GM23338 (cell line): ENCODE results near the gene SRPK2. TPM values are rescaled to one million over a fixed set of nuclear protein-coding genes. Genes with fewer than 3 reads are reported as not detected.

ENCODE experiments used
- ATAC-seq: fragments of 200-7000 bp; cut with Tn5 transposase; 3 replicates; pipeline ENCODE4 v1.9.1; 2020
- DNase-seq: peaks from one replicate; pipeline ENCODE4 v3.0.0-alpha.2; 2015; ENCODE audit warnings: low spot score
- H2AFZ ChIP-seq: fragments of 200-600 bp; sonication (generic); 2 replicates; pipeline ENCODE4 v1.8.0; 2016; ENCODE audit warnings: antibody characterized with exemption, mild to moderate bottlenecking, moderate library complexity
- H3F3A ChIP-seq: fragments of 200-600 bp; sonication (generic); replicated peaks from 2 replicates; pipeline ENCODE4 v1.8.0; 2017; ENCODE audit warnings: antibody characterized with exemption, mixed run types, low read depth
- H3K27ac ChIP-seq: fragments of 200-600 bp; sonication (generic); 2 replicates; pipeline ENCODE4 v1.6.1; 2016; ENCODE audit warnings: low read depth
- H3K27me3 ChIP-seq: fragments of 200-600 bp; sonication (generic); 2 replicates; pipeline ENCODE4 v1.8.0; 2016; ENCODE audit warnings: mild to moderate bottlenecking, mixed run types, moderate library complexity; ENCODE audit not compliant: insufficient read depth
- H3K36me3 ChIP-seq: fragments of 200-600 bp; sonication (generic); 2 replicates; pipeline ENCODE4 v1.8.0; 2016; ENCODE audit warnings: mild to moderate bottlenecking; ENCODE audit not compliant: insufficient read depth
- H3K4me1 ChIP-seq: fragments of 200-600 bp; sonication (generic); 2 replicates; pipeline ENCODE4 v1.8.0; 2016; ENCODE audit warnings: mild to moderate bottlenecking, moderate library complexity; ENCODE audit not compliant: insufficient read depth
- H3K4me2 ChIP-seq: fragments of 200-600 bp; sonication (generic); 2 replicates; pipeline ENCODE4 v1.7.1; 2017; ENCODE audit warnings: mixed run types
- H3K4me3 ChIP-seq: fragments of 200-600 bp; sonication (generic); 2 replicates; pipeline ENCODE4 v1.6.1; 2016; ENCODE audit warnings: mixed run types
- H3K79me2 ChIP-seq: fragments of 200-600 bp; sonication (generic); replicated peaks from 2 replicates; pipeline ENCODE4 v1.8.0; 2017; ENCODE audit warnings: mild to moderate bottlenecking; ENCODE audit not compliant: insufficient read depth
- H3K9me2 ChIP-seq: fragments of 200-600 bp; sonication (generic); 2 replicates; pipeline ENCODE4 v1.8.0; 2017; ENCODE audit not compliant: insufficient read depth
- H4K20me1 ChIP-seq: fragments of 200-600 bp; sonication (generic); replicated peaks from 2 replicates; pipeline ENCODE4 v1.8.0; 2017; ENCODE audit warnings: mild to moderate bottlenecking; ENCODE audit not compliant: insufficient read depth
- H3K27ac Mint-ChIP-seq: 2 replicates; pipeline ENCODE4 v1.8.0; 2020; ENCODE audit warnings: inconsistent platforms, mild to moderate bottlenecking, moderate library complexity, mixed read lengths
- H3K27me3 Mint-ChIP-seq: 3 replicates; pipeline ENCODE4 v1.8.0; 2022; ENCODE audit warnings: low read depth, mild to moderate bottlenecking, moderate library complexity, mixed read lengths, inconsistent platforms; ENCODE audit not compliant: insufficient read depth, poor library complexity
- H3K36me3 Mint-ChIP-seq: 3 replicates; pipeline ENCODE4 v1.8.0; 2021; ENCODE audit warnings: low read depth, mild to moderate bottlenecking, inconsistent platforms, moderate library complexity, mixed read lengths
- H3K4me1 Mint-ChIP-seq: 3 replicates; pipeline ENCODE4 v1.8.0; 2020; ENCODE audit warnings: mild to moderate bottlenecking, inconsistent platforms, mixed read lengths
- H3K4me3 Mint-ChIP-seq: 3 replicates; pipeline ENCODE4 v1.8.0; 2021; ENCODE audit warnings: moderate library complexity, mild to moderate bottlenecking, inconsistent platforms, mixed read lengths
- H3K9me3 Mint-ChIP-seq: 3 replicates; pipeline ENCODE4 v1.8.0; 2020; ENCODE audit warnings: moderate library complexity, mild to moderate bottlenecking, inconsistent platforms, mixed read lengths
- CREB1 ChIP-seq: fragments of 250-450 bp; sonication (Bioruptor Pico); IDR thresholded peaks from 2 replicates; pipeline ENCODE4 v1.5.0; 2020; ENCODE audit warnings: low read depth, mild to moderate bottlenecking, moderate library complexity
- EZH2 ChIP-seq: fragments of 200-600 bp; sonication (generic); IDR thresholded peaks from one replicate; pipeline ENCODE4 v1.8.0; 2017; ENCODE audit warnings: antibody characterized with exemption, mild to moderate bottlenecking, low read depth; ENCODE audit not compliant: unreplicated experiment
- EZH2phosphoT487 ChIP-seq: fragments of 200-600 bp; sonication (generic); IDR thresholded peaks from one replicate; pipeline ENCODE4 v1.8.1; 2018; ENCODE audit warnings: antibody characterized with exemption; ENCODE audit not compliant: unreplicated experiment
- JUNB ChIP-seq: IDR thresholded peaks from one replicate; pipeline ENCODE4 v1.6.1; 2016; ENCODE audit warnings: antibody characterized with exemption; ENCODE audit not compliant: unreplicated experiment
- NANOG ChIP-seq: IDR thresholded peaks from 2 replicates; pipeline ENCODE4 v1.6.1; 2016; ENCODE audit warnings: antibody characterized with exemption, borderline replicate concordance
- POLR2AphosphoS5 ChIP-seq: IDR thresholded peaks from 2 replicates; pipeline ENCODE4 v1.6.1; 2016; ENCODE audit warnings: antibody characterized with exemption, low read depth
- REST ChIP-seq: IDR thresholded peaks from one replicate; pipeline ENCODE4 v1.6.1; 2018; ENCODE audit warnings: antibody characterized with exemption; ENCODE audit not compliant: unreplicated experiment
- STAT1 ChIP-seq: IDR thresholded peaks from one replicate; pipeline ENCODE4 v1.6.1; 2016; ENCODE audit warnings: antibody characterized with exemption; ENCODE audit not compliant: unreplicated experiment
- ZNF114 ChIP-seq: fragments of 250-450 bp; sonication (Bioruptor Pico); IDR thresholded peaks from 2 replicates; pipeline ENCODE4 v1.5.0; 2020; ENCODE audit warnings: mild to moderate bottlenecking, moderate library complexity
- ZNF331 ChIP-seq: fragments of 250-450 bp; sonication (Bioruptor Pico); IDR thresholded peaks from 2 replicates; pipeline ENCODE4 v1.5.0; 2020; ENCODE audit warnings: low read depth, mild to moderate bottlenecking, moderate library complexity
- ZNF462 ChIP-seq: fragments of 250-450 bp; sonication (Bioruptor Pico); IDR thresholded peaks from 2 replicates; pipeline ENCODE4 v1.5.0; 2020; ENCODE audit warnings: mild to moderate bottlenecking, moderate library complexity
- polyA plus RNA-seq: library from polyadenylated mRNA; unstranded; fragments of >200 nt; fragmentation: Nextera tagmentation; extraction: Ambion mirVana; gene quantifications from 2 replicates; pipeline ENCODE4 v1.2.1, GENCODE V29; 2016
- total RNA-seq: library from RNA; depleted of rRNA; stranded (reverse); fragments of >200 nt; shearing (Covaris generic); gene quantifications from 2 replicates; pipeline ENCODE4 v1.2.3, GENCODE V29; 2014

SRPK2 gene
- total and polyA plus RNA-seq, 2 experiments from 2014 or later = 66.3 to 91.5 TPM

DNA sequence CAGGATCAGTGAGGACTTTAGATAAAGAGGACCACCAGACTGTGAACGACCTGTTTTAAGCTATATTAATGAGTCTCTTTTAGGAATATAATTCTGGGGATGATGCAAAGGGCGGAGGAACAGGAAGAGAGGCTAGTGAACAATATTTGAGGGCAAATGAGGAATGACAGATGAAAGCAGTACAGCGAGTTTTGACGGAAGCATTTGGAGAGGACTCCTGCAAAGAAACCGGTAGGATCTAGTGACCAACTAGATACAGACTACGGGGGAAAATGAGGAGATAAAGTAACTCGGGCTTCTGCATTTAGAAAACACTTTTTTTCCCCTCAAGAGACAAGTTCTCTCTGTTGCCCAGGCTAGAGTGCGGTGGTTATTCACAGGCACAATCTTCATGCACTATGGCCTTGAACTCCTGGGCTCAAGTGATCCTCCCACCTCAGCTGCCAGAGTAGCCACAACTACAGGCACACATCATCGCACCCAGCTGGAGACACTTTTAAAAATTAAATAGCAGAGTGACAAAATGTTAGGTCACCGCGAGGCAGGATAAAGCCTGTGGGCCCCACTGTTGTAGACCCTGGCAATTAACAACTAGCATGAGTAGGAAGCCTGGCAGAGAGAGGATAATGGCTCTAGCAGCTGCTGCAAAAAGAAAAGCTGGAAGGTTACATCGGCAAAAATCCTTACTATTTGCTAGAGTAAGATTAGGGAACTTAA lies 143.2 kb downstream of the SRPK2 start:
- H3K4me1 ChIP-seq = peaks cover 34% of the 10 kb centered on the region
- no peak overlapping the region; the same call in 1 of the 2 replicates for H3K27ac ChIP-seq
- 0 out of 2 replicates have a peak, but pooled peaks cover 4% of the 10 kb centered on the region for H4K20me1 ChIP-seq

GRCh38 chr7:105244594-105244993 lies 144.1 kb downstream of the SRPK2 start:
- H3K4me1 Mint-ChIP-seq = peaks cover 20% of the 10 kb centered on the region
- ATAC-seq = no peak
- TF ChIP-seq STAT1 (no peak), EZH2phosphoT487 (no peak), REST (no peak), ZNF462 (no peak), NANOG (no peak), CREB1 (CRISPR knock-in tag) (no peak), POLR2AphosphoS5 (no peak), EZH2 (no peak)

More for the DNA sequence above, 143.2 kb downstream of the SRPK2 start:
- Histone ChIP-seq H2AFZ (no peak overlapping the region), H3F3A (no peaks in the 10 kb centered on the region; the same call in 1 of the 2 replicates), H3K79me2 (peaks cover 87% of the 10 kb centered on the region), H3K4me3 (no peak overlapping the region), H3K27me3 (no peaks in the 10 kb centered on the region), H3K4me2 (no peak overlapping the region), H3K36me3 (no peaks in the 10 kb centered on the region), H3K9me2 (no peaks in the 10 kb centered on the region)
- peaks cover 14% of the 10 kb centered on the region for H3K4me1 Mint-ChIP-seq
- ATAC-seq (no peak; the same call in 1 of the 3 replicates), DNase-seq (no peak)
- no peak overlapping the region for H3K27ac Mint-ChIP-seq
- no peaks in the 10 kb centered on the region for H3K36me3 Mint-ChIP-seq
- H3K9me3 Mint-ChIP-seq = no peaks in the 10 kb centered on the region
- H3K4me3 Mint-ChIP-seq = no peak overlapping the region
- TF ChIP-seq JUNB = no peak
- no peak for TF ChIP-seq NANOG
- TF ChIP-seq ZNF114 = no peak
- TF ChIP-seq ZNF331 = no peak
- peaks cover 5% of the 10 kb centered on the region for H3K27me3 Mint-ChIP-seq

More at GRCh38 chr7:105244594-105244993, 144.1 kb downstream of the SRPK2 start:
- H3K27me3 ChIP-seq = no peaks in the 10 kb centered on the region
- H3K27ac Mint-ChIP-seq = no peak overlapping the region
- no peaks in the 10 kb centered on the region for H3K9me2 ChIP-seq
- H3K4me1 ChIP-seq = peaks cover 33% of the 10 kb centered on the region
- H4K20me1 ChIP-seq = 0 out of 2 replicates have a peak, but pooled peaks cover 4% of the 10 kb centered on the region
- H2AFZ ChIP-seq = no peak overlapping the region
- H3K79me2 ChIP-seq = peaks cover 85% of the 10 kb centered on the region
- DNase-seq = no peak
- no peak overlapping the region for H3K27ac ChIP-seq
- H3K36me3 ChIP-seq = no peaks in the 10 kb centered on the region
- H3K4me3 Mint-ChIP-seq = no peak overlapping the region
- H3F3A ChIP-seq = no peaks in the 10 kb centered on the region; the same call in 1 of the 2 replicates
- no peak overlapping the region for H3K4me2 ChIP-seq
- no peaks in the 10 kb centered on the region for H3K9me3 Mint-ChIP-seq
- H3K36me3 Mint-ChIP-seq = no peaks in the 10 kb centered on the region
- no peak overlapping the region for H3K4me3 ChIP-seq
- H3K27me3 Mint-ChIP-seq = peaks cover 5% of the 10 kb centered on the region
